Endothelial cell of umbilical vein (primary cell): ENCODE measurements around the gene MYO16. TPM values are rescaled to one million over a fixed set of nuclear protein-coding genes. Genes with fewer than 3 reads are reported as not detected.

ENCODE experiments used
- BruUV-seq: library from RNA; stranded (reverse); fragments of 400-500 nt; replicated peaks from 2 replicates; lab custom pipeline; 2021; lab: Mats Ljungman, UMichigan
- CTCF ChIA-PET: fragments of 300-600, 350-600 bp; sonication (Branson Sonifier 250); formaldehyde crosslinking; loops from one replicate; lab custom pipeline; 2021; ENCODE audit warnings: antibody characterized with exemption, inconsistent platforms; lab: Charles Lee
- POLR2A ChIA-PET: fragments of 300-600, 350-600 bp; sonication (Branson Sonifier 250); formaldehyde crosslinking; loops from one replicate; lab custom pipeline; 2021; ENCODE audit warnings: antibody characterized with exemption, inconsistent platforms; lab: Charles Lee
- DNase-seq: peaks from one replicate; pipeline ENCODE4 v3.0.0-alpha.2; 2011; ENCODE audit warnings: low read depth, low spot score
- FAIRE-seq: peaks from 2 replicates; lab custom pipeline; 2011; peaks lifted over from hg19 to GRCh38; lab: Jason Lieb, UNC
- H2AFZ ChIP-seq: 2 replicates; pipeline ENCODE4 v1.6.0; 2012; ENCODE audit warnings: low read depth, low read length, control low read depth, inconsistent platforms
- H3K27ac ChIP-seq: 2 replicates; pipeline ENCODE4 v1.5.1; 2011; ENCODE audit warnings: low read depth, mild to moderate bottlenecking, control low read depth, low read length, moderate library complexity; ENCODE audit not compliant: insufficient read depth
- H3K27me3 ChIP-seq, 2 experiments: 2 replicates each; pipeline versions ENCODE4 v1.6.0 to v1.6.1; 2011; ENCODE audit warnings: low read length in 2 of 2, mixed read lengths in 1 of 2; ENCODE audit not compliant: control insufficient read depth in 2 of 2, insufficient read depth in 2 of 2
- H3K36me3 ChIP-seq, 2 experiments: 2 replicates in 1 of 2; 3 replicates in 1 of 2; pipeline ENCODE4 v1.5.1; 2011; ENCODE audit warnings: low read length in 2 of 2, mild to moderate bottlenecking in 1 of 2, moderate library complexity in 1 of 2; ENCODE audit not compliant: control insufficient read depth in 2 of 2, insufficient read depth in 2 of 2; ENCODE audit errors: extremely low read depth in 1 of 2
- H3K4me1 ChIP-seq: 3 replicates; pipeline ENCODE4 v1.5.1; 2011; ENCODE audit warnings: mild to moderate bottlenecking, low read length; ENCODE audit not compliant: control insufficient read depth, insufficient read depth; ENCODE audit errors: extremely low read depth
- H3K4me2 ChIP-seq: 2 replicates; pipeline ENCODE4 v1.6.1; 2011; ENCODE audit warnings: low read length, control low read depth, mixed read lengths; ENCODE audit not compliant: insufficient read depth
- H3K4me3 ChIP-seq, 3 experiments: fragments of 200-600 bp in 1 of 3; sonication (generic), shearing (Covaris generic) in 1 of 3; replicated peaks in 1 of 3; 2 replicates each; pipeline ENCODE4 v1.5.1; 2011 to 2016; ENCODE audit warnings: control low read depth in 3 of 3, low read length in 3 of 3, mild to moderate bottlenecking in 2 of 3, inconsistent platforms in 1 of 3, low read depth in 1 of 3, moderate library complexity in 1 of 3; ENCODE audit not compliant: insufficient read depth in 1 of 3
- H3K79me2 ChIP-seq: 2 replicates; pipeline ENCODE4 v1.6.0; 2012; ENCODE audit warnings: low read length, inconsistent platforms; ENCODE audit not compliant: control insufficient read depth, insufficient read depth
- H3K9ac ChIP-seq: replicated peaks from 2 replicates; pipeline ENCODE3; 2011; ENCODE audit warnings: low read length, control low read depth; ENCODE audit not compliant: insufficient read depth; ENCODE audit errors: extremely low read depth
- H3K9me1 ChIP-seq: replicated peaks from 3 replicates; pipeline ENCODE4 v1.6.0; 2011; ENCODE audit warnings: mild to moderate bottlenecking, low read length; ENCODE audit not compliant: control insufficient read depth, insufficient read depth; ENCODE audit errors: extremely low read depth
- H3K9me3 ChIP-seq: replicated peaks from 2 replicates; pipeline ENCODE4 v1.5.1; 2012; ENCODE audit warnings: low read length, inconsistent platforms; ENCODE audit not compliant: control insufficient read depth, insufficient read depth
- H4K20me1 ChIP-seq: replicated peaks from 2 replicates; pipeline ENCODE3; 2011; ENCODE audit warnings: mild to moderate bottlenecking, low read length; ENCODE audit not compliant: control insufficient read depth, insufficient read depth; ENCODE audit errors: extremely low read depth
- EZH2 ChIP-seq: IDR thresholded peaks from 2 replicates; pipeline ENCODE4 v1.6.1; 2012; ENCODE audit warnings: borderline replicate concordance, low read depth, mild to moderate bottlenecking, moderate library complexity, low read length, inconsistent platforms; ENCODE audit not compliant: severe bottlenecking
- GATA2 ChIP-seq: IDR thresholded peaks from 2 replicates; pipeline ENCODE4 v1.7.0; 2011; ENCODE audit warnings: low read depth, mild to moderate bottlenecking, moderate library complexity, mixed read lengths, low read length; ENCODE audit not compliant: insufficient read length, insufficient read depth
- JUN ChIP-seq: IDR thresholded peaks from 2 replicates; pipeline ENCODE4 v1.6.1; 2011; ENCODE audit warnings: borderline replicate concordance, low read depth; ENCODE audit not compliant: insufficient read length, insufficient read depth
- MYC ChIP-seq: IDR thresholded peaks from one replicate; pipeline ENCODE4 v1.6.1; 2011; ENCODE audit warnings: mild to moderate bottlenecking, low read depth, low read length
- POLR2AphosphoS5 ChIP-seq: IDR thresholded peaks from 2 replicates; pipeline ENCODE4 v1.6.1; 2012; ENCODE audit warnings: low read depth, mild to moderate bottlenecking, control low read depth, low read length, moderate library complexity; ENCODE audit not compliant: insufficient read depth
- dilution Hi-C: fragments of 300-500 bp; cut with MboI; formaldehyde crosslinking; loops from one replicate; pipeline ENCODE4 v1.15.0; 2019; ENCODE audit warnings: low sequenced_read_pairs; ENCODE audit not compliant: extremely low pct_ligation_motif_present
- intact Hi-C: fragments of 100-400 bp; cut with micrococcal nuclease; formaldehyde crosslinking; loops from one replicate; pipeline ENCODE4 v1.10.0; 2022
- polyA plus RNA-seq, 4 experiments: library from polyadenylated mRNA; depleted of rRNA in 3 of 4; stranded (reverse) in 3 of 4; unstranded in 1 of 4; fragments of >200 nt; gene quantifications; 2 replicates each; pipeline versions ENCODE4 v1.2.1 to v1.2.3, GENCODE V29; 2011 to 2012; ENCODE audit warnings: missing spikeins in 1 of 4
- total RNA-seq: library from RNA; stranded (reverse); gene quantifications from 2 replicates; pipeline ENCODE4 v1.2.3, GENCODE V29; 2021
- TF ChIP-seq, protein P1 (sequence below), 2 donors: IDR thresholded peaks; 1 replicate in 1 of 2; 2 replicates in 1 of 2; pipeline ENCODE4 v1.5.1; 2011; ENCODE audit warnings: low read length in 2 of 2, mild to moderate bottlenecking in 2 of 2, moderate library complexity in 2 of 2, control low read depth in 1 of 2, inconsistent platforms in 1 of 2, low read depth in 1 of 2; ENCODE audit not compliant: insufficient read depth in 1 of 2; ENCODE audit errors: extremely low read depth in 1 of 2
- TF ChIP-seq, protein P2 (sequence below): IDR thresholded peaks from 2 replicates; pipeline ENCODE4 v1.6.1; 2011; ENCODE audit not compliant: insufficient read depth, insufficient read length

MYO16 gene
- total and polyA plus RNA-seq, 2 donors (not counting 3 experiments of a cell fraction or from before 2014, with no cell fraction given) = 0.03 to 0.04 TPM

DNA sequence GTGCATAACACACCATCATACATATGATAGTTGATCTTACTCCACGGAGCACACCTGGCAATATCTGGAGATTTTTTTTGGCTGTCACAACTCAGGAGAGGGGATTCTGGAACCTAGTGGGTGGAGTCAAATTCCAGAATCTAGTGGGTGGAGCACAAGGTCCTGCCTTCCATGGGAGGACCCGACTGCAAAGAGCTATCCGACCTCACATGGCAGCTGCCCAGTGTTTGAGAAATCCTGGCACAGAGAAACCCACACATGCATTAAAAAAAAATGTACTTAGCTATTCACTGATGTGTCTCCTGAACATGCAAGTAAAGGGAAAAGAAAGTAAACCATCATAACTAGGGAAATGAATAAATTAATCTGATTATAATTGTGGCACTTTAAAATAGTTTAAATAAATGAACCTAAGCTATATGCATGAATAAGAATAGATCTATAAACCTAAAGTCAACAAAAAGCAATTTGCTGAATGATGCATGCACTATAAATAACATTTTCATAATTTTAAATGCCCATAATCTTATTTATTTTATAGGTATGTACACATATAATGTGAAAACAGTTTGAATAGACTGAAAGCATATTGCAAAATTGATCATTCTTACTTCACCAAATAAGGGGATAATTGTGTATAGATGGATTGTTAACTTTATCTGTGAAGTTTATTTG is 300.3 kb downstream of the MYO16 start:
- H3K4me2 ChIP-seq = no peak overlapping the region
- no peak overlapping the region for H3K9ac ChIP-seq
- H3K36me3 ChIP-seq = no peaks in the 10 kb centered on the region
- CTCF ChIA-PET = interaction anchor here (0.6 to 1.4 kb wide), 2 partner anchors 14 to 35 kb away, joined by 3 read pairs; no protein-coding TSS in a partner anchor
- no peaks in the 10 kb centered on the region for H4K20me1 ChIP-seq
- H3K27me3 ChIP-seq = peaks cover 5 to 19% of the 10 kb centered on the region in 2 experiments
- no peaks in the 10 kb centered on the region for H3K79me2 ChIP-seq
- dilution Hi-C loops = no loop called here
- no peaks in the 10 kb centered on the region for H3K4me1 ChIP-seq
- no TSS peak for BruUV-seq
- intact Hi-C loops = no loop called here
- no peak overlapping the region for H2AFZ ChIP-seq
- TF ChIP-seq, protein P1, sequence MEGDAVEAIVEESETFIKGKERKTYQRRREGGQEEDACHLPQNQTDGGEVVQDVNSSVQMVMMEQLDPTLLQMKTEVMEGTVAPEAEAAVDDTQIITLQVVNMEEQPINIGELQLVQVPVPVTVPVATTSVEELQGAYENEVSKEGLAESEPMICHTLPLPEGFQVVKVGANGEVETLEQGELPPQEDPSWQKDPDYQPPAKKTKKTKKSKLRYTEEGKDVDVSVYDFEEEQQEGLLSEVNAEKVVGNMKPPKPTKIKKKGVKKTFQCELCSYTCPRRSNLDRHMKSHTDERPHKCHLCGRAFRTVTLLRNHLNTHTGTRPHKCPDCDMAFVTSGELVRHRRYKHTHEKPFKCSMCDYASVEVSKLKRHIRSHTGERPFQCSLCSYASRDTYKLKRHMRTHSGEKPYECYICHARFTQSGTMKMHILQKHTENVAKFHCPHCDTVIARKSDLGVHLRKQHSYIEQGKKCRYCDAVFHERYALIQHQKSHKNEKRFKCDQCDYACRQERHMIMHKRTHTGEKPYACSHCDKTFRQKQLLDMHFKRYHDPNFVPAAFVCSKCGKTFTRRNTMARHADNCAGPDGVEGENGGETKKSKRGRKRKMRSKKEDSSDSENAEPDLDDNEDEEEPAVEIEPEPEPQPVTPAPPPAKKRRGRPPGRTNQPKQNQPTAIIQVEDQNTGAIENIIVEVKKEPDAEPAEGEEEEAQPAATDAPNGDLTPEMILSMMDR (IDR thresholded peaks at IDR 0.05; ENCODE audit: extremely low read depth in 1 of 2, insufficient read depth in 1 of 2, low read depth in 1 of 2, low read length in 2 of 2) = no peak
- TF ChIP-seq EZH2 (no peak), MYC (no peak), GATA2 (no peak), JUN (no peak), POLR2AphosphoS5 (no peak)
- TF ChIP-seq, protein P2, sequence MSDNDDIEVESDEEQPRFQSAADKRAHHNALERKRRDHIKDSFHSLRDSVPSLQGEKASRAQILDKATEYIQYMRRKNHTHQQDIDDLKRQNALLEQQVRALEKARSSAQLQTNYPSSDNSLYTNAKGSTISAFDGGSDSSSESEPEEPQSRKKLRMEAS = no peak
- no peaks in the 10 kb centered on the region for H3K9me1 ChIP-seq
- DNase-seq (no peak), FAIRE-seq (no peak)
- no peaks in the 10 kb centered on the region for H3K9me3 ChIP-seq
- H3K4me3 ChIP-seq = no peak overlapping the region
- no peak overlapping the region for H3K27ac ChIP-seq
- POLR2A ChIA-PET = no interaction called here
